Measurements from ENCODE around the gene MAP3K7. TPM values are rescaled to one million over a fixed set of nuclear protein-coding genes. Genes with fewer than 3 reads are reported as not detected.

The MAP3K7 gene
- total RNA-seq, 2 experiments from 2014 or later = 27.5 to 32.6 TPM

GRCh38 chr6:90544741-90545140, 42.1 kb downstream of the MAP3K7 start:
- no peak for ATAC-seq
- Mint-ChIP-seq H3K36me3 (ENCODE audit: low read depth) (peaks cover 39% of the 10 kb centered on the region), H3K9me3 (ENCODE audit: low read depth) (no peaks in the 10 kb centered on the region), H3K27ac (no peak overlapping the region), H3K27me3 (no peaks in the 10 kb centered on the region), H3K4me1 (no peaks in the 10 kb centered on the region), H3K4me3 (no peak overlapping the region)
- ChIA-PET CTCF (no interaction called here), POLR2A (no interaction called here)
- DNase-seq = no peak
- intact Hi-C loops (cut with DNase I, micrococcal nuclease) = no loop called here

GRCh38 chr6:90544081-90544480, 42.8 kb downstream of the MAP3K7 start:
- intact Hi-C loops (cut with DNase I, micrococcal nuclease) = no loop called here
- DNase-seq (no peak), ATAC-seq (no peak)
- Mint-ChIP-seq H3K27ac (no peak overlapping the region), H3K36me3 (ENCODE audit: low read depth) (peaks cover 36% of the 10 kb centered on the region), H3K4me1 (no peaks in the 10 kb centered on the region), H3K9me3 (ENCODE audit: low read depth) (no peaks in the 10 kb centered on the region), H3K4me3 (no peak overlapping the region), H3K27me3 (no peaks in the 10 kb centered on the region)
- CTCF ChIA-PET = no interaction called here
- POLR2A ChIA-PET = no interaction called here

- Mint-ChIP-seq H3K9me3 (ENCODE audit: low read depth) (no peaks in the 10 kb centered on the region), H3K4me3 (no peak overlapping the region), H3K4me1 (no peaks in the 10 kb centered on the region), H3K27me3 (no peaks in the 10 kb centered on the region), H3K36me3 (ENCODE audit: low read depth) (peaks cover 23% of the 10 kb centered on the region), H3K27ac (no peak overlapping the region)
- DNase-seq = no peak
- POLR2A ChIA-PET = no interaction called here
- intact Hi-C loops (cut with DNase I, micrococcal nuclease) = no loop called here
- CTCF ChIA-PET = no interaction called here
- no peak for ATAC-seq
Measured at GRCh38 chr6:90541221-90541620, 45.7 kb downstream of the MAP3K7 start.

GRCh38 chr6:90538278-90539046, 48.4 kb downstream of the MAP3K7 start:
- H3K27ac Mint-ChIP-seq = no peak overlapping the region
- H3K9me3 Mint-ChIP-seq (ENCODE audit: low read depth) = no peaks in the 10 kb centered on the region
- ChIA-PET CTCF (no interaction called here), POLR2A (no interaction called here)
- intact Hi-C loops (cut with DNase I, micrococcal nuclease) = no loop called here
- ATAC-seq = no peak
- H3K4me3 Mint-ChIP-seq = no peak overlapping the region
- DNase-seq = no peak
- peaks cover 2% of the 10 kb centered on the region for H3K4me1 Mint-ChIP-seq
- no peaks in the 10 kb centered on the region for H3K27me3 Mint-ChIP-seq
- peaks cover 8% of the 10 kb centered on the region for H3K36me3 Mint-ChIP-seq (ENCODE audit: low read depth)

- Mint-ChIP-seq H3K9me3 (ENCODE audit: low read depth) (no peaks in the 10 kb centered on the region), H3K27ac (no peak overlapping the region), H3K36me3 (ENCODE audit: low read depth) (peaks cover 6% of the 10 kb centered on the region), H3K4me1 (peaks cover 2% of the 10 kb centered on the region), H3K27me3 (no peaks in the 10 kb centered on the region), H3K4me3 (no peak overlapping the region)
- intact Hi-C loops (cut with DNase I, micrococcal nuclease) = no loop called here
- ChIA-PET CTCF (interaction anchor here (1.0 to 1.4 kb wide), 2 partner anchors 8 to 11 kb away, joined by 3 to 4 read pairs; no protein-coding TSS in a partner anchor), POLR2A (no interaction called here)
- no peak for ATAC-seq
- DNase-seq = no peak
Measured at GRCh38 chr6:90537723-90538258, 49.1 kb downstream of the MAP3K7 start.

- Mint-ChIP-seq H3K27me3 (no peaks in the 10 kb centered on the region), H3K36me3 (ENCODE audit: low read depth) (peaks cover 8% of the 10 kb centered on the region), H3K27ac (no peak overlapping the region), H3K9me3 (ENCODE audit: low read depth) (no peaks in the 10 kb centered on the region), H3K4me1 (peaks cover 2% of the 10 kb centered on the region), H3K4me3 (no peak overlapping the region)
- no peak for ATAC-seq
- no peak for DNase-seq
- ChIA-PET CTCF (interaction anchor here (1.0 to 1.4 kb wide), 3 partner anchors 9 to 12 kb away, joined by 3 to 4 read pairs (median 3); no protein-coding TSS in a partner anchor), POLR2A (no interaction called here)
- intact Hi-C loops (cut with DNase I, micrococcal nuclease) = no loop called here
Measured at GRCh38 chr6:90537027-90537426, 49.8 kb downstream of the MAP3K7 start.

GRCh38 chr6:90536520-90536919, 50.4 kb downstream of the MAP3K7 start:
- no peak for ATAC-seq
- Mint-ChIP-seq H3K4me1 (peaks cover 2% of the 10 kb centered on the region), H3K9me3 (ENCODE audit: low read depth) (no peaks in the 10 kb centered on the region), H3K36me3 (ENCODE audit: low read depth) (peaks cover 8% of the 10 kb centered on the region), H3K4me3 (no peak overlapping the region), H3K27me3 (no peaks in the 10 kb centered on the region), H3K27ac (no peak overlapping the region)
- ChIA-PET CTCF (interaction anchor here (1.0 to 1.4 kb wide), 2 partner anchors 9 to 10 kb away, joined by 3 to 4 read pairs; no protein-coding TSS in a partner anchor), POLR2A (no interaction called here)
- DNase-seq = no peak
- intact Hi-C loops (cut with DNase I, micrococcal nuclease) = no loop called here

- intact Hi-C loops (cut with DNase I, micrococcal nuclease) = no loop called here
- H3K27ac Mint-ChIP-seq = no peak overlapping the region
- peaks cover 9% of the 10 kb centered on the region for H3K36me3 Mint-ChIP-seq (ENCODE audit: low read depth)
- no peak for DNase-seq
- peaks cover 2% of the 10 kb centered on the region for H3K4me1 Mint-ChIP-seq
- ChIA-PET POLR2A (interaction anchor here (0.7 kb wide), 1 partner anchor 77 kb away, joined by 3 read pairs; no protein-coding TSS in a partner anchor), CTCF (interaction anchor here (0.7 to 1.4 kb wide), 2 partner anchors 12 to 194 kb away, joined by 3 to 5 read pairs; no protein-coding TSS in a partner anchor)
- H3K9me3 Mint-ChIP-seq (ENCODE audit: low read depth) = no peaks in the 10 kb centered on the region
- ATAC-seq = peak; percentile 36
- H3K27me3 Mint-ChIP-seq = no peaks in the 10 kb centered on the region
- no peak overlapping the region for H3K4me3 Mint-ChIP-seq
Measured at GRCh38 chr6:90534337-90535025, 52.4 kb downstream of the MAP3K7 start.

GRCh38 chr6:90533615-90534336, 53.1 kb downstream of the MAP3K7 start:
- Mint-ChIP-seq H3K36me3 (ENCODE audit: low read depth) (peaks cover 12% of the 10 kb centered on the region), H3K4me3 (no peak overlapping the region), H3K27me3 (no peaks in the 10 kb centered on the region), H3K4me1 (peaks cover 2% of the 10 kb centered on the region), H3K9me3 (ENCODE audit: low read depth) (no peaks in the 10 kb centered on the region), H3K27ac (no peak overlapping the region)
- ChIA-PET CTCF (interaction anchor here (0.6 to 1.6 kb wide), 6 partner anchors 9 to 1311 kb away, joined by 3 to 5 read pairs (median 3); no protein-coding TSS in a partner anchor), POLR2A (no interaction called here)
- ATAC-seq (no peak), DNase-seq (no peak)
- intact Hi-C loops (cut with DNase I, micrococcal nuclease) = no loop called here

GRCh38 chr6:90530882-90531281, 56.0 kb downstream of the MAP3K7 start:
- Mint-ChIP-seq H3K27me3 (no peaks in the 10 kb centered on the region), H3K27ac (no peak overlapping the region), H3K4me1 (peaks cover 2% of the 10 kb centered on the region), H3K36me3 (ENCODE audit: low read depth) (peaks cover 5% of the 10 kb centered on the region), H3K9me3 (ENCODE audit: low read depth) (no peaks in the 10 kb centered on the region), H3K4me3 (no peak overlapping the region)
- CTCF ChIA-PET = no interaction called here
- ATAC-seq = no peak
- intact Hi-C loops (cut with DNase I, micrococcal nuclease) = no loop called here
- DNase-seq = no peak
- POLR2A ChIA-PET = no interaction called here

- Mint-ChIP-seq H3K9me3 (ENCODE audit: low read depth) (no peaks in the 10 kb centered on the region), H3K4me1 (no peaks in the 10 kb centered on the region), H3K36me3 (ENCODE audit: low read depth) (peaks cover 16% of the 10 kb centered on the region), H3K27ac (no peak overlapping the region), H3K27me3 (no peaks in the 10 kb centered on the region), H3K4me3 (no peak overlapping the region)
- DNase-seq (no peak), ATAC-seq (no peak)
- intact Hi-C loops (cut with DNase I, micrococcal nuclease) = no loop called here
- CTCF ChIA-PET = interaction anchor here (1.0 kb wide), 1 partner anchor 11 kb away, joined by 3 read pairs; no protein-coding TSS in a partner anchor
- POLR2A ChIA-PET = no interaction called here
Measured at GRCh38 chr6:90525421-90525820, 61.5 kb downstream of the MAP3K7 start.

Measured in activated CD4-positive, alpha-beta T cell treated with anti-CD3 and anti-CD28 coated beads for 36 hours (primary cell).